Keratinocyte (primary cell): ENCODE data around the gene EMC10. TPM values are rescaled to one million over a fixed set of nuclear protein-coding genes. Genes with fewer than 3 reads are reported as not detected.

Source experiments
- DNase-seq: peaks from one replicate; pipeline ENCODE4 v3.0.0-alpha.2; 2011; ENCODE audit warnings: low read depth, missing footprints, low spot score
- FAIRE-seq: peaks from 2 replicates; lab custom pipeline; 2011; peaks lifted over from hg19 to GRCh38; lab: Jason Lieb, UNC
- H2AFZ ChIP-seq: 2 replicates; pipeline ENCODE4 v1.6.0; 2012; ENCODE audit warnings: low read length, control low read depth, inconsistent platforms; ENCODE audit not compliant: control insufficient read depth
- H3K27ac ChIP-seq: 2 replicates; pipeline ENCODE4 v1.5.1; 2011; ENCODE audit warnings: low read length; ENCODE audit not compliant: control insufficient read depth, insufficient read depth
- H3K27me3 ChIP-seq: 3 replicates; pipeline ENCODE4 v1.6.0; 2011; ENCODE audit warnings: low read length; ENCODE audit not compliant: control insufficient read depth, insufficient read depth; ENCODE audit errors: extremely low read depth
- H3K36me3 ChIP-seq, 2 experiments: 2 replicates in 1 of 2; 3 replicates in 1 of 2; pipeline ENCODE4 v1.5.1; 2011; ENCODE audit warnings: low read length in 2 of 2, mild to moderate bottlenecking in 1 of 2; ENCODE audit not compliant: control insufficient read depth in 2 of 2, insufficient read depth in 2 of 2; ENCODE audit errors: extremely low read depth in 1 of 2
- H3K4me1 ChIP-seq: 3 replicates; pipeline ENCODE4 v1.5.1; 2011; ENCODE audit warnings: low read length; ENCODE audit not compliant: control insufficient read depth, insufficient read depth; ENCODE audit errors: extremely low read depth
- H3K4me2 ChIP-seq: 3 replicates; pipeline ENCODE4 v1.6.0; 2011; ENCODE audit warnings: low read depth, low read length; ENCODE audit not compliant: control insufficient read depth, insufficient read depth; ENCODE audit errors: extremely low read depth
- H3K4me3 ChIP-seq, 3 experiments: fragments of 200-600 bp in 1 of 3; sonication (generic) in 1 of 3; 2 replicates in 2 of 3; 3 replicates in 1 of 3; pipeline ENCODE4 v1.5.1; 2011 to 2016; ENCODE audit warnings: low read length in 3 of 3, mild to moderate bottlenecking in 3 of 3, control low read depth in 2 of 3, inconsistent platforms in 1 of 3, low read depth in 1 of 3, mixed read lengths in 1 of 3, mixed run types in 1 of 3, moderate library complexity in 1 of 3; ENCODE audit not compliant: control insufficient read depth in 2 of 3, insufficient read depth in 2 of 3; ENCODE audit errors: extremely low read depth in 1 of 3
- H3K79me2 ChIP-seq: 2 replicates; pipeline ENCODE4 v1.6.0; 2012; ENCODE audit warnings: low read length; ENCODE audit not compliant: control insufficient read depth, insufficient read depth
- H3K9ac ChIP-seq: 3 replicates; pipeline ENCODE4 v1.6.0; 2011; ENCODE audit warnings: low read length; ENCODE audit not compliant: control insufficient read depth, insufficient read depth; ENCODE audit errors: extremely low read depth
- H3K9me1 ChIP-seq: 3 replicates; pipeline ENCODE4 v1.6.0; 2011; ENCODE audit warnings: low read length; ENCODE audit not compliant: control insufficient read depth, insufficient read depth; ENCODE audit errors: extremely low read depth
- H3K9me3 ChIP-seq: 2 replicates; pipeline ENCODE4 v1.5.1; 2012; ENCODE audit warnings: low read depth, low read length; ENCODE audit not compliant: control insufficient read depth
- H4K20me1 ChIP-seq: 3 replicates; pipeline ENCODE4 v1.6.0; 2011; ENCODE audit warnings: low read length; ENCODE audit not compliant: control insufficient read depth, insufficient read depth; ENCODE audit errors: extremely low read depth
- EZH2 ChIP-seq: IDR thresholded peaks from one replicate; pipeline ENCODE4 v1.6.1; 2012; ENCODE audit warnings: inconsistent platforms, mild to moderate bottlenecking, low read length, moderate library complexity
- dilution Hi-C: fragments of 300-500 bp; cut with MboI; formaldehyde crosslinking; loops from one replicate; pipeline ENCODE4 v1.7.0; 2020; ENCODE audit warnings: low sequenced_read_pairs; ENCODE audit not compliant: extremely low pct_ligation_motif_present
- polyA plus RNA-seq, 5 experiments: library from polyadenylated mRNA; depleted of rRNA in 3 of 5; stranded (reverse) in 3 of 5; stranded (forward) in 1 of 5; unstranded in 1 of 5; fragments of >200 nt; gene quantifications; 1 replicate in 1 of 5; 2 replicates in 3 of 5; 3 replicates in 1 of 5; pipeline versions ENCODE4 v1.2.1 to v1.2.3, GENCODE V29; 2011 to 2012; ENCODE audit warnings: missing spikeins in 2 of 5, low read depth in 1 of 5, low replicate concordance in 1 of 5
- TF ChIP-seq, protein P1 (sequence below), 3 experiments: IDR thresholded peaks in 1 of 3; conservative IDR thresholded peaks in 1 of 3; optimal IDR thresholded peaks in 1 of 3; 2 replicates in 2 of 3; 3 replicates in 1 of 3; pipeline versions ENCODE3 to v1.5.1; 2011; ENCODE audit warnings: low read length in 3 of 3, mild to moderate bottlenecking in 3 of 3, moderate library complexity in 2 of 3, control low read depth in 1 of 3, inconsistent platforms in 1 of 3; ENCODE audit not compliant: insufficient read depth in 2 of 3; ENCODE audit errors: extremely low read depth in 1 of 3

EMC10 gene
- polyA plus RNA-seq, 1 donor (not counting 4 experiments of a cell fraction or from before 2014, with no cell fraction given) = 26.7 TPM

DNA sequence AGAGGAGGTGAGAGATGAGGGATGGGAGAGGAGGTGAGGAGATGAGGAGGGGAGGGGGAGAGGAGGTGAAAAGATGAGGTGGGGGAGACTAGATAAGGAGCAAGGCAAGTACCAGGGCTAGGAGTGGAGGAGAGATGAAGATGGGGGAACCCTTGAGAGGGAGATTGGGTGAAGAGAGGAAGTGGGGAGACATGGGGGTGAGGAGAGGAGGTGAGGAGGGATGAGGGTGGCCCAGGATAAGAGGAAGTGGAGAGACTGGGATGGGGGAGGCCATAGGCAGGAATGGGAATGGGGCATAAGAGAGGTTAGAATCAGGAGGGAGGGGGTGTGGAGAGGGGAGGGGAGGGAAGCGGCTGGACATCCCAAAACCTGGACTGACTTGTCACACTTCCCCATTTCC, 16.7 kb upstream of the EMC10 start:
- DNase-seq (no peak), FAIRE-seq (no peak)
- no peak overlapping the region for H3K4me2 ChIP-seq
- no peak overlapping the region for H2AFZ ChIP-seq
- TF ChIP-seq, protein P1, sequence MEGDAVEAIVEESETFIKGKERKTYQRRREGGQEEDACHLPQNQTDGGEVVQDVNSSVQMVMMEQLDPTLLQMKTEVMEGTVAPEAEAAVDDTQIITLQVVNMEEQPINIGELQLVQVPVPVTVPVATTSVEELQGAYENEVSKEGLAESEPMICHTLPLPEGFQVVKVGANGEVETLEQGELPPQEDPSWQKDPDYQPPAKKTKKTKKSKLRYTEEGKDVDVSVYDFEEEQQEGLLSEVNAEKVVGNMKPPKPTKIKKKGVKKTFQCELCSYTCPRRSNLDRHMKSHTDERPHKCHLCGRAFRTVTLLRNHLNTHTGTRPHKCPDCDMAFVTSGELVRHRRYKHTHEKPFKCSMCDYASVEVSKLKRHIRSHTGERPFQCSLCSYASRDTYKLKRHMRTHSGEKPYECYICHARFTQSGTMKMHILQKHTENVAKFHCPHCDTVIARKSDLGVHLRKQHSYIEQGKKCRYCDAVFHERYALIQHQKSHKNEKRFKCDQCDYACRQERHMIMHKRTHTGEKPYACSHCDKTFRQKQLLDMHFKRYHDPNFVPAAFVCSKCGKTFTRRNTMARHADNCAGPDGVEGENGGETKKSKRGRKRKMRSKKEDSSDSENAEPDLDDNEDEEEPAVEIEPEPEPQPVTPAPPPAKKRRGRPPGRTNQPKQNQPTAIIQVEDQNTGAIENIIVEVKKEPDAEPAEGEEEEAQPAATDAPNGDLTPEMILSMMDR (optimal IDR thresholded peaks at IDR 0.05 in 1 of 3, IDR thresholded peaks at IDR 0.05 in 1 of 3, conservative IDR thresholded peaks at IDR 0.05 in 1 of 3; ENCODE audit: extremely low read depth in 1 of 3, insufficient read depth in 2 of 3, low read length in 3 of 3) = no peak
- TF ChIP-seq EZH2 = no peak
- H3K79me2 ChIP-seq = no peaks in the 10 kb centered on the region
- no peaks in the 10 kb centered on the region for H3K9me3 ChIP-seq
- no peak overlapping the region for H3K9ac ChIP-seq
- H3K36me3 ChIP-seq = no peaks in the 10 kb centered on the region
- H4K20me1 ChIP-seq = no peaks in the 10 kb centered on the region
- H3K9me1 ChIP-seq = no peaks in the 10 kb centered on the region
- no peak overlapping the region for H3K27ac ChIP-seq
- H3K4me1 ChIP-seq = no peaks in the 10 kb centered on the region
- no peak overlapping the region for H3K4me3 ChIP-seq
- H3K27me3 ChIP-seq = no peaks in the 10 kb centered on the region
- dilution Hi-C loops = no loop called here

DNA sequence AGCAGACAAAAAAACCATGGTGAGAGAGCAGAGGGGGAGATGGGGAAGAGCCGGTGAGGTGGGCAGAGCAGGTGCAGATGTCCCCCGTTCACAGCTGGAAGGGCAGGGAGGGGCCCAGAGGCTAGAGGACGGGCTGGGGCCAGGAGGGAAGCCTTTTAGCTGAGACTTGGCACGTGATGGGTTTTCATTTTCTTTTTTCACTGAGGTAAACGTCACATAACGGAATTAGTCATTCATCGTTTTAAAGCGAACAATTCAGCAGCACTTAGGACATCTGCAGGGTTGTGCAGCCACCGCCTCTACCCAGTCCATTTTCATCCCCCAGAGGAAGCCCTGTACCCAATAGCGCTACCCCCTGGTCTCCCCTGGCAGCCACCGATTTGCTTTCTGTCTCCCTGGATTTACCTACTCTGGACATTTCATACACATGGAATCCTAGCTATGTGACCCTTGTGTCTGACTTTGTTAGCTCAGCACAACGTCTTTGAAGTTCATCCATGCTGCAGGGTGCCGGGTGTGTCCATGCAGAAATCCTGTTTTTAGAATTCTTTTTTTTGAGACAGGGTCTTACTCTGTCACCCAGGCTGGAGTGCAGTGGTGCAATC, 16.0 kb upstream of the EMC10 start:
- Histone ChIP-seq H3K4me1 (no peaks in the 10 kb centered on the region), H3K4me3 (no peak overlapping the region), H3K9me3 (no peaks in the 10 kb centered on the region), H3K79me2 (no peaks in the 10 kb centered on the region), H3K36me3 (no peaks in the 10 kb centered on the region), H3K9ac (no peak overlapping the region), H3K27ac (no peak overlapping the region), H2AFZ (no peak overlapping the region), H4K20me1 (no peaks in the 10 kb centered on the region), H3K27me3 (peaks cover 2% of the 10 kb centered on the region), H3K4me2 (no peak overlapping the region), H3K9me1 (no peaks in the 10 kb centered on the region)
- dilution Hi-C loops = no loop called here
- DNase-seq = no peak
- FAIRE-seq = no peak
- TF ChIP-seq, protein P1 (optimal IDR thresholded peaks at IDR 0.05 in 1 of 3, IDR thresholded peaks at IDR 0.05 in 1 of 3, conservative IDR thresholded peaks at IDR 0.05 in 1 of 3; ENCODE audit: extremely low read depth in 1 of 3, insufficient read depth in 2 of 3, low read length in 3 of 3) = peak in 1 of 3 experiments; percentile 2
- no peak for TF ChIP-seq EZH2
